Left lung (tissue), 10 donors: ENCODE measurements around the gene CALN1. TPM values are rescaled to one million over a fixed set of nuclear protein-coding genes. Genes with fewer than 3 reads are reported as not detected.

Source experiments
- ATAC-seq: fragments of 200-7000 bp; cut with Tn5 transposase; one replicate; pipeline ENCODE4 v1.9.1; 2020; ENCODE audit warnings: moderate library complexity
- DNase-seq, 4 donors: peaks; one replicate each; pipeline ENCODE4 v3.0.0-alpha.2; 2013 to 2020
- H3K27ac ChIP-seq, 2 donors: fragments of 200-600 bp; sonication (generic) in 1 of 2; one replicate each; pipeline versions ENCODE4 v1.5.0 to v1.8.0; 2020 to 2021
- H3K27me3 ChIP-seq, 2 donors: fragments of 200-600 bp; sonication (generic) in 1 of 2; one replicate each; pipeline versions ENCODE4 v1.5.0 to v1.8.0; 2020 to 2021
- H3K36me3 ChIP-seq, 2 donors: fragments of 200-600 bp; sonication (generic) in 1 of 2; one replicate each; pipeline versions ENCODE4 v1.5.0 to v1.8.0; 2020 to 2021
- H3K4me1 ChIP-seq, 2 donors: fragments of 200-600 bp; one replicate each; pipeline ENCODE4 v1.8.0; 2021
- H3K4me3 ChIP-seq, 2 donors: fragments of 200-600 bp; sonication (generic) in 1 of 2; one replicate each; pipeline versions ENCODE4 v1.5.0 to v1.8.0; 2020 to 2021; ENCODE audit warnings: mild to moderate bottlenecking in 1 of 2
- H3K9me3 ChIP-seq, 2 donors: fragments of 200-600 bp; sonication (generic) in 1 of 2; one replicate each; pipeline versions ENCODE4 v1.5.0 to v1.8.0; 2020 to 2021
- CTCF ChIP-seq, 2 donors: fragments of 200-600 bp; sonication (generic) in 1 of 2; IDR thresholded peaks; one replicate each; pipeline versions ENCODE4 v1.5.0 to v1.8.0; 2021; ENCODE audit warnings: antibody characterized with exemption in 2 of 2
- intact Hi-C, 2 donors: fragments of 100-400 bp; cut with DNase I; formaldehyde crosslinking; loops; one replicate each; pipeline versions ENCODE4 v1.11.2 to v1.14.2; 2022
- polyA plus RNA-seq, 6 donors: library from polyadenylated mRNA; unstranded; fragments of 120-200 nt; gene quantifications; one replicate each; pipeline ENCODE4 v1.2.1, GENCODE V29; 2013; ENCODE audit not compliant: insufficient read length in 6 of 6
- total RNA-seq, 2 donors: library from RNA; stranded (reverse); fragmentation: NEBNext Ultra II Directional; extraction: Animal tissue kit (Norgen Biotek cat#: 25700); gene quantifications; one replicate each; pipeline ENCODE4 v1.2.1, GENCODE V29; 2021
- donor health status: DM: no; HTN: yes; CAD: no.
- donor health status: DM: no; HTN: no; CAD: no.

CALN1 gene
- total and polyA plus RNA-seq, 8 donors = 0.10 to 0.52 (median 0.26) TPM; not detected in 2

- intact Hi-C loops = no loop called here
Observed at GRCh38 chr7:71842381-71842780, 569.8 kb downstream of the CALN1 start.

GRCh38 chr7:71835056-71835455, 577.1 kb downstream of the CALN1 start:
- no peak for ATAC-seq
- H3K4me3 ChIP-seq = no peak overlapping the region
- intact Hi-C loops = no loop called here
- H3K27me3 ChIP-seq = no peaks in the 10 kb centered on the region
- no peak overlapping the region for H3K27ac ChIP-seq
- no peaks in the 10 kb centered on the region for H3K4me1 ChIP-seq
- no peak for TF ChIP-seq CTCF (IDR thresholded peaks at IDR 0.05)
- H3K9me3 ChIP-seq = no peaks in the 10 kb centered on the region
- no peak for DNase-seq
- H3K36me3 ChIP-seq = no peaks in the 10 kb centered on the region

More at GRCh38 chr7:71842381-71842780, 569.8 kb downstream of the CALN1 start:
- Histone ChIP-seq H3K27ac (no peak overlapping the region), H3K9me3 (no peaks in the 10 kb centered on the region), H3K4me1 (no peaks in the 10 kb centered on the region), H3K36me3 (no peaks in the 10 kb centered on the region), H3K27me3 (no peaks in the 10 kb centered on the region), H3K4me3 (no peak overlapping the region)
- DNase-seq (no peak), ATAC-seq (no peak)
- TF ChIP-seq CTCF (IDR thresholded peaks at IDR 0.05) = no peak

- no peak overlapping the region for H3K27ac ChIP-seq
- H3K27me3 ChIP-seq = peaks cover 0 to 9% of the 10 kb centered on the region in 2 donors
- no peak for TF ChIP-seq CTCF (IDR thresholded peaks at IDR 0.05)
- H3K4me1 ChIP-seq = no peaks in the 10 kb centered on the region
- H3K36me3 ChIP-seq = no peaks in the 10 kb centered on the region
- H3K9me3 ChIP-seq = peaks cover 0 to 4% of the 10 kb centered on the region in 2 donors
- no peak for DNase-seq
- H3K4me3 ChIP-seq = no peak overlapping the region
- no peak for ATAC-seq
- intact Hi-C loops = no loop called here
Observed at GRCh38 chr7:71829515-71829914, 582.6 kb downstream of the CALN1 start.

- no peak for TF ChIP-seq CTCF (IDR thresholded peaks at IDR 0.05)
- no peaks in the 10 kb centered on the region for H3K4me1 ChIP-seq
- no peak overlapping the region for H3K4me3 ChIP-seq
- no peak for ATAC-seq
- intact Hi-C loops = no loop called here
- peaks cover 0 to 7% of the 10 kb centered on the region in 2 donors for H3K9me3 ChIP-seq
- peaks cover 0 to 9% of the 10 kb centered on the region in 2 donors for H3K27me3 ChIP-seq
- no peak overlapping the region for H3K27ac ChIP-seq
- no peak for DNase-seq
- H3K36me3 ChIP-seq = no peaks in the 10 kb centered on the region
Observed at GRCh38 chr7:71828361-71828760, 583.8 kb downstream of the CALN1 start.

GRCh38 chr7:71826141-71826540, 586.0 kb downstream of the CALN1 start:
- no peaks in the 10 kb centered on the region for H3K4me1 ChIP-seq
- TF ChIP-seq CTCF (IDR thresholded peaks at IDR 0.05) = no peak
- peaks cover 0 to 7% of the 10 kb centered on the region in 2 donors for H3K9me3 ChIP-seq
- intact Hi-C loops = no loop called here
- no peak for ATAC-seq
- H3K27ac ChIP-seq = no peak overlapping the region
- peaks cover 0 to 9% of the 10 kb centered on the region in 2 donors for H3K27me3 ChIP-seq
- no peak overlapping the region for H3K4me3 ChIP-seq
- no peak for DNase-seq
- no peaks in the 10 kb centered on the region for H3K36me3 ChIP-seq
